Tibial nerve (tissue), 4 donors: ENCODE results near the gene DSEL. TPM values are rescaled to one million over a fixed set of nuclear protein-coding genes. Genes with fewer than 3 reads are reported as not detected.

Experiments used
- DNase-seq, 2 donors: peaks; one replicate each; pipeline ENCODE4 v3.0.0-alpha.2; 2019; ENCODE audit warnings: low spot score in 2 of 2
- H3K27ac ChIP-seq, 4 donors: fragments of 200-600 bp; sonication (generic) in 3 of 4; one replicate each; pipeline ENCODE4 v1.5.1; 2017 to 2019; ENCODE audit warnings: mild to moderate bottlenecking in 1 of 4
- H3K27me3 ChIP-seq, 2 donors: fragments of 200-600 bp; sonication (generic) in 1 of 2; one replicate each; pipeline versions ENCODE4 v1.5.1 to v1.6.0; 2017 to 2019
- H3K36me3 ChIP-seq, 3 donors: fragments of 200-600 bp; sonication (generic); one replicate each; pipeline ENCODE4 v1.5.1; 2018 to 2019
- H3K4me1 ChIP-seq, 4 donors: fragments of 200-600 bp; sonication (generic) in 3 of 4; one replicate each; pipeline ENCODE4 v1.5.1; 2017 to 2019
- H3K4me3 ChIP-seq, 4 donors: fragments of 200-600 bp; sonication (generic) in 3 of 4; one replicate each; pipeline ENCODE4 v1.5.1; 2017 to 2019; ENCODE audit warnings: mild to moderate bottlenecking in 1 of 4, moderate library complexity in 1 of 4
- H3K9me3 ChIP-seq, 4 donors: fragments of 200-600 bp; sonication (generic) in 3 of 4; one replicate each; pipeline ENCODE4 v1.5.1; 2017 to 2019
- CTCF ChIP-seq, 5 experiments: fragments of 200-600 bp in 3 of 5; fragments of 450-650 bp in 2 of 5; sonication (generic) in 3 of 5; IDR thresholded peaks; one replicate each; pipeline ENCODE4 v1.5.1; 2016 to 2019; ENCODE audit warnings: antibody characterized with exemption in 5 of 5, mild to moderate bottlenecking in 3 of 5, moderate library complexity in 2 of 5
- EP300 ChIP-seq, 2 donors: sonication (generic); formaldehyde crosslinking; IDR thresholded peaks; one replicate each; pipeline ENCODE4 v1.6.1; 2017; ENCODE audit warnings: antibody characterized with exemption in 2 of 2, mild to moderate bottlenecking in 1 of 2
- POLR2A ChIP-seq, 2 donors: fragments of 450-650 bp; IDR thresholded peaks; one replicate each; pipeline ENCODE4 v1.6.1; 2017; ENCODE audit warnings: antibody characterized with exemption in 2 of 2, mild to moderate bottlenecking in 2 of 2, moderate library complexity in 2 of 2
- WGBS, 2 donors: methylation state at CpG; one replicate each; pipeline ENCODE4 v1.1.5; 2018; 5-methylcytosine and 5-hydroxymethylcytosine counted together
- total RNA-seq, 4 donors: library from RNA; depleted of rRNA; stranded (reverse); fragments of >200 nt; gene quantifications; one replicate each; pipeline ENCODE4 v1.1.0, GENCODE V29; 2016

The DSEL gene
- total RNA-seq, 4 donors from 2014 or later = 13.4 to 19.6 (median 16.9) TPM

GRCh38 chr18:67484458-67484857 is 32.1 kb downstream of the DSEL start:
- DNase-seq = no peak
- Histone ChIP-seq H3K4me3 (no peak overlapping the region), H3K27ac (no peak overlapping the region), H3K27me3 (no peaks in the 10 kb centered on the region), H3K4me1 (no peaks in the 10 kb centered on the region), H3K9me3 (peaks cover 0 to 5% (median 0%) of the 10 kb centered on the region in 4 donors), H3K36me3 (no peaks in the 10 kb centered on the region)
- WGBS, 2 donors = 78 to 90% methylated on average over 2 of the region's 2 CpGs
- TF ChIP-seq POLR2A (IDR thresholded peaks at IDR 0.05) (no peak), EP300 (IDR thresholded peaks at IDR 0.05) (no peak)

DNA sequence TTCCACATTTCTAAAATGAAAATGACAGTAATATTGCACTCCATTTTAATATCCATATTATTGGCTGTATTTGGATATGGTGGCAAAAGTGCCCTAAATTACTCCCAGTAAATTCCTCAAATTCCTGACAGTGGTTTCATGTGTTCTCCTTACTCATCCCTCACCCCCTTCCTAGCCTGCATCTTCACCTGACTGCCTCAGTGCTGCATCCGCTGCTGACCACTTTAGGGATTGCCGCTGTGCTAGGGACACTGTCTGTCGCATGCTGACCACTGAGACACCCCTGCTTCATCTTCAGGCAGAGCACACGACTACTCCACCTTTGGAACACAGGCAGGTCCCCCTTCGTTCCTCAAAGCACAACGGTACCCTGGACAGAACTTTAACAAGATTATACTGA is 32.6 kb downstream of the DSEL start:
- Histone ChIP-seq H3K27me3 (no peaks in the 10 kb centered on the region), H3K4me3 (no peak overlapping the region), H3K36me3 (no peaks in the 10 kb centered on the region), H3K9me3 (peaks cover 0 to 5% (median 0%) of the 10 kb centered on the region in 4 donors), H3K4me1 (no peaks in the 10 kb centered on the region), H3K27ac (no peak overlapping the region)
- TF ChIP-seq EP300 (IDR thresholded peaks at IDR 0.05) (no peak), CTCF (IDR thresholded peaks at IDR 0.05) (no peak), POLR2A (IDR thresholded peaks at IDR 0.05) (no peak)
- WGBS, 2 donors = 89 to 93% methylated on average over 6 of the region's 6 CpGs
- DNase-seq = no peak

GRCh38 chr18:67483237-67483636 is 33.3 kb downstream of the DSEL start:
- Histone ChIP-seq H3K4me3 (no peak overlapping the region), H3K27me3 (no peaks in the 10 kb centered on the region), H3K27ac (no peak overlapping the region), H3K9me3 (peaks cover 0 to 5% (median 0%) of the 10 kb centered on the region in 4 donors), H3K4me1 (no peaks in the 10 kb centered on the region), H3K36me3 (no peaks in the 10 kb centered on the region)
- TF ChIP-seq CTCF (IDR thresholded peaks at IDR 0.05) (no peak), POLR2A (IDR thresholded peaks at IDR 0.05) (no peak), EP300 (IDR thresholded peaks at IDR 0.05) (no peak)
- no peak for DNase-seq
- 29 to 45% methylated on average over 2 of the region's 2 CpGs for WGBS, 2 donors

GRCh38 chr18:67478249-67478648 is 38.3 kb downstream of the DSEL start:
- Histone ChIP-seq H3K4me3 (no peak overlapping the region), H3K27ac (no peak overlapping the region), H3K27me3 (no peaks in the 10 kb centered on the region), H3K36me3 (no peaks in the 10 kb centered on the region), H3K4me1 (no peaks in the 10 kb centered on the region), H3K9me3 (peaks cover 0 to 5% (median 0%) of the 10 kb centered on the region in 4 donors)
- WGBS, 2 donors = 94% methylated on average over 3 of the region's 3 CpGs
- TF ChIP-seq EP300 (IDR thresholded peaks at IDR 0.05) (no peak), CTCF (IDR thresholded peaks at IDR 0.05) (no peak), POLR2A (IDR thresholded peaks at IDR 0.05) (no peak)
- no peak for DNase-seq

- 72 to 92% methylated on average over 2 of the region's 2 CpGs for WGBS, 2 donors
- H3K36me3 ChIP-seq = no peaks in the 10 kb centered on the region
- no peak for DNase-seq
- peaks cover 0 to 5% (median 0%) of the 10 kb centered on the region in 4 donors for H3K9me3 ChIP-seq
- H3K27ac ChIP-seq = no peak overlapping the region
- no peaks in the 10 kb centered on the region for H3K4me1 ChIP-seq
- H3K4me3 ChIP-seq = no peak overlapping the region
- no peak for TF ChIP-seq EP300 (IDR thresholded peaks at IDR 0.05)
- TF ChIP-seq CTCF (IDR thresholded peaks at IDR 0.05) = no peak
- no peak for TF ChIP-seq POLR2A (IDR thresholded peaks at IDR 0.05)
- H3K27me3 ChIP-seq = no peaks in the 10 kb centered on the region
Observed at GRCh38 chr18:67477522-67477921, 39.0 kb downstream of the DSEL start.

DNA sequence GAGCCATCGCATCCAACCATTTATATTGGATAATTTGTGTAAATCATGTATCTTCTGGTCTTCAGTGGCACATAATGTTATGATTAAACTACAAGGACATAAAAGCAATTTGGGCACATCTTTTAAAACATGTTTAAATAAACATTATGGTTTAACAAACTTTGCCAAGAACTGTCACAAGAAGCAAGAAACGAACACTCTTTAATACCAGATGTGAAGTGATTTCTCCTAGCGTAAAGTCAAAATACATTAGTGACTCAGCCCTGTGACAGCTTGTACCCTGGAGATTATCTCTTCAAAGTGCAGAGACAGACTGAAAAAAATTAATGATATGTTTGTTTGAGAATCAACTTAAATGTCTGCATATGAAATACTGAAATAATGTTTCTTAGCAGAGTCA is 39.9 kb downstream of the DSEL start:
- Histone ChIP-seq H3K36me3 (no peaks in the 10 kb centered on the region), H3K4me1 (no peaks in the 10 kb centered on the region), H3K4me3 (no peak overlapping the region), H3K9me3 (peaks cover 0 to 5% (median 0%) of the 10 kb centered on the region in 4 donors), H3K27me3 (no peaks in the 10 kb centered on the region), H3K27ac (no peak overlapping the region)
- no peak for DNase-seq
- WGBS, 2 donors = 84 to 88% methylated on average over 3 of the region's 3 CpGs
- no peak for TF ChIP-seq EP300 (IDR thresholded peaks at IDR 0.05)
- no peak for TF ChIP-seq CTCF (IDR thresholded peaks at IDR 0.05)
- no peak for TF ChIP-seq POLR2A (IDR thresholded peaks at IDR 0.05)
